ENCODE data around the gene OSBPL7. TPM values are rescaled to one million over a fixed set of nuclear protein-coding genes. Genes with fewer than 3 reads are reported as not detected.

OSBPL7 gene
- total and polyA plus RNA-seq, 2 donors (not counting 3 experiments of a cell fraction or from before 2014, with no cell fraction given): 16.2 to 29.1 TPM

DNA sequence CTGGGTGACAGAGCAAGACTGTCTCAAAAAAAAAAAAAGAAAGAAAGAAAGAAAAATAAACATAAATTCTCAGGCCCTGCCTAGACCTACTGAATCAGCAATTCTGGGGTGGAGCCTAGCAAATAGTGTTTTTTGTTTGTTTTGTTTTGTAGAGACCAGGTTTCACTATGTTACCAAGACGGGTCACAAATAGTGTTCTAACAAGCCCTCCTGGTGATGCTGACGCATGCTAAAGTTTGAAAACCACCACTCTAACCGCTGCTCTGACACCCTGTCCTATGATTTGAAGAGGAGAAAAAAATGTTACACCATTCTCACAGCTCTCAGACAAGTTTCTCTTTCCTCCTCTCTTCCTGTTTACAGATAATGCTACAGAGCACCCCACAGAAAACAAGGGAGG is 8.3 kb upstream of the OSBPL7 start:
- peaks cover 14% of the 10 kb centered on the region for H3K79me2 ChIP-seq (ENCODE audit: control insufficient read depth, insufficient read depth, low read length)
- H3K36me3 ChIP-seq (ENCODE audit: control insufficient read depth in 2 of 2, extremely low read depth in 1 of 2, insufficient read depth in 2 of 2, low read length in 2 of 2): peaks cover 7 to 15% of the 10 kb centered on the region in 2 experiments
- DNase-seq (ENCODE audit: low read depth, low spot score) (no peak), FAIRE-seq (no peak)
- H3K9ac ChIP-seq (replicated peaks; ENCODE audit: extremely low read depth, insufficient read depth, low read length): no peak overlapping the region
- H3K4me1 ChIP-seq (ENCODE audit: control insufficient read depth, extremely low read depth, insufficient read depth, low read length): peaks cover 22% of the 10 kb centered on the region
- no peaks in the 10 kb centered on the region for H3K9me1 ChIP-seq (replicated peaks; ENCODE audit: control insufficient read depth, extremely low read depth, insufficient read depth, low read length)
- TF ChIP-seq FOS (IDR thresholded peaks at IDR 0.05; ENCODE audit: borderline replicate concordance, insufficient read depth, low read length) (no peak), MYC (IDR thresholded peaks at IDR 0.05; ENCODE audit: low read depth, low read length) (no peak), EZH2 (IDR thresholded peaks at IDR 0.05; ENCODE audit: borderline replicate concordance, low read depth, low read length, severe bottlenecking) (no peak), JUN (IDR thresholded peaks at IDR 0.05; ENCODE audit: borderline replicate concordance, insufficient read depth, insufficient read length, low read depth) (no peak)
- intact Hi-C loops (cut with micrococcal nuclease): loop anchor here (2.0 kb wide), 1 partner anchor 53 kb away; no protein-coding TSS in a partner anchor
- H3K9me3 ChIP-seq (replicated peaks; ENCODE audit: control insufficient read depth, insufficient read depth, low read length): no peaks in the 10 kb centered on the region
- H3K27ac ChIP-seq (ENCODE audit: insufficient read depth, low read depth, low read length): no peak overlapping the region
- ChIA-PET POLR2A (interaction anchor here (0.7 kb wide), 1 partner anchor 180 kb away, joined by 4 read pairs; the partner anchor contains the start of gene KPNB1), CTCF (no interaction called here)
- no peaks in the 10 kb centered on the region for H4K20me1 ChIP-seq (replicated peaks; ENCODE audit: control insufficient read depth, extremely low read depth, insufficient read depth, low read length)
- no peak overlapping the region for H2AFZ ChIP-seq (ENCODE audit: low read depth, low read length)
- no peak overlapping the region for H3K4me2 ChIP-seq (ENCODE audit: insufficient read depth, low read length)
- dilution Hi-C loops (cut with MboI; ENCODE audit: extremely low pct_ligation_motif_present, low sequenced_read_pairs): no loop called here
- no peak overlapping the region for H3K4me3 ChIP-seq (replicated peaks in 1 of 3; ENCODE audit: insufficient read depth in 1 of 3, low read depth in 1 of 3, low read length in 3 of 3)
- BruUV-seq (replicated peaks): no TSS peak
- H3K27me3 ChIP-seq (ENCODE audit: control insufficient read depth in 2 of 2, insufficient read depth in 2 of 2, low read length in 2 of 2): no peaks in the 10 kb centered on the region

DNA sequence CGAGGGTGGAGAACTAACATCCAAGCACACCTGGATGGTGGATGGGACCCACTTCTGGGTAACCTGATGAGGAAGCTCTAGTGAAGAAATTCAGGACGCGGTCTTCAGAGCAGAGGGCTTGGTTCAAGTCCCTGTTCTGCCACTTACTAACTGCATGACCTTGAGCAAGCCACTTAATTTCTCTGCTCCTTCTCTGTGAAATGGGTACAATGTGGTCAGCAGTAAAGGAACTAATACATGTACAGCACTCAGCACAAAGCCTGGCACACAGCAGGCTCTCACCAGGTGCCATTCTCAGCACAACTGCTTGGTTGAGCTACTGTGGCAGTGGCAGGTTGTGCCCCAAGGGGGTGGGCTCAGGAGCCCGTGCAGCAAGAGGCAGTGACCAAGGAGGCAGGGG is 1.9 kb upstream of the OSBPL7 start:
- H3K36me3 ChIP-seq (ENCODE audit: control insufficient read depth in 2 of 2, extremely low read depth in 1 of 2, insufficient read depth in 2 of 2, low read length in 2 of 2): peaks cover 7 to 23% of the 10 kb centered on the region in 2 experiments
- POLR2A ChIA-PET: no interaction called here

More for the DNA sequence above, 1.9 kb upstream of the OSBPL7 start:
- CTCF ChIA-PET: no interaction called here
- Histone ChIP-seq H3K27ac (ENCODE audit: insufficient read depth, low read depth, low read length) (no peak overlapping the region), H3K4me2 (ENCODE audit: insufficient read depth, low read length) (no peak overlapping the region), H3K79me2 (ENCODE audit: control insufficient read depth, insufficient read depth, low read length) (peaks cover 9% of the 10 kb centered on the region), H4K20me1 (replicated peaks; ENCODE audit: control insufficient read depth, extremely low read depth, insufficient read depth, low read length) (no peaks in the 10 kb centered on the region), H2AFZ (ENCODE audit: low read depth, low read length) (no peak overlapping the region), H3K4me1 (ENCODE audit: control insufficient read depth, extremely low read depth, insufficient read depth, low read length) (peaks cover 17% of the 10 kb centered on the region), H3K9me1 (replicated peaks; ENCODE audit: control insufficient read depth, extremely low read depth, insufficient read depth, low read length) (no peaks in the 10 kb centered on the region), H3K9me3 (replicated peaks; ENCODE audit: control insufficient read depth, insufficient read depth, low read length) (no peaks in the 10 kb centered on the region), H3K9ac (replicated peaks; ENCODE audit: extremely low read depth, insufficient read depth, low read length) (no peak overlapping the region), H3K27me3 (ENCODE audit: control insufficient read depth in 2 of 2, insufficient read depth in 2 of 2, low read length in 2 of 2) (no peaks in the 10 kb centered on the region), H3K4me3 (replicated peaks in 1 of 3; ENCODE audit: insufficient read depth in 1 of 3, low read depth in 1 of 3, low read length in 3 of 3) (no peak overlapping the region)
- dilution Hi-C loops (cut with MboI; ENCODE audit: extremely low pct_ligation_motif_present, low sequenced_read_pairs): no loop called here
- BruUV-seq (replicated peaks): no TSS peak
- no peak for DNase-seq (ENCODE audit: low read depth, low spot score)
- no peak for FAIRE-seq
- intact Hi-C loops (cut with micrococcal nuclease): no loop called here
- TF ChIP-seq POLR2AphosphoS5 (IDR thresholded peaks at IDR 0.05; ENCODE audit: insufficient read depth, low read depth, low read length): no peak
